IPS-18c (cell line): Measurements from ENCODE around the gene KLHDC2.
"Not testable (repeated sequence)": the region's sequence is repeated elsewhere in the genome, so short reads cannot be mapped to it uniquely, and the experiment has no call there.

Experiments used
- H3K4me3 ChIP-seq: 2 replicates; pipeline ENCODE4 v1.7.0; 2013; ENCODE audit warnings: low read depth, mild to moderate bottlenecking, low read length, moderate library complexity; ENCODE audit not compliant: insufficient read depth
- H3K9me3 ChIP-seq: one replicate; pipeline ENCODE4 v1.6.1; 2013; ENCODE audit warnings: mild to moderate bottlenecking, low read length, moderate library complexity; ENCODE audit not compliant: control insufficient read depth, insufficient read depth

The KLHDC2 gene

GRCh38 chr14:49767571-49768300 lies at the start of gene KLHDC2:
KLHDC2 (plus strand) TSS chr14:49768153; CDS start chr14:49768469, 316 bp downstream.
- H3K4me3 ChIP-seq, result peak within 1 kb of the TSS; percentile 100
- H3K9me3 ChIP-seq, result no peaks in the 10 kb centered on the region

GRCh38 chr14:49720744-49721143 lies 47.2 kb upstream of the KLHDC2 start:
- H3K9me3 ChIP-seq, result no peaks in the 10 kb centered on the region
- H3K4me3 ChIP-seq, result no peak overlapping the region

GRCh38 chr14:49721733-49722435 lies 46.1 kb upstream of the KLHDC2 start:
- not testable (repeated sequence) for H3K9me3 ChIP-seq

GRCh38 chr14:49727171-49727570 lies 40.8 kb upstream of the KLHDC2 start:
- Histone ChIP-seq H3K4me3 (no peak overlapping the region), H3K9me3 (no peaks in the 10 kb centered on the region)

More at GRCh38 chr14:49721733-49722435, 46.1 kb upstream of the KLHDC2 start:
- not testable (repeated sequence) for H3K4me3 ChIP-seq

- no peak overlapping the region for H3K4me3 ChIP-seq
These were observed 35.1 kb upstream of the KLHDC2 start for GRCh38 chr14:49732896-49733295.

GRCh38 chr14:49733836-49734235 lies 34.1 kb upstream of the KLHDC2 start:
- Histone ChIP-seq H3K9me3 (no peaks in the 10 kb centered on the region), H3K4me3 (no peak overlapping the region)

More at GRCh38 chr14:49732896-49733295, 35.1 kb upstream of the KLHDC2 start:
- no peaks in the 10 kb centered on the region for H3K9me3 ChIP-seq

GRCh38 chr14:49735669-49736068 lies 32.3 kb upstream of the KLHDC2 start:
- not testable (repeated sequence) for H3K9me3 ChIP-seq, H3K4me3 ChIP-seq

GRCh38 chr14:49745191-49745590 lies 22.8 kb upstream of the KLHDC2 start:
- no peak overlapping the region for H3K4me3 ChIP-seq

GRCh38 chr14:49746476-49746875 lies 21.5 kb upstream of the KLHDC2 start:
- not testable (repeated sequence) for H3K4me3 ChIP-seq, H3K9me3 ChIP-seq

More at GRCh38 chr14:49745191-49745590, 22.8 kb upstream of the KLHDC2 start:
- peaks cover 2% of the 10 kb centered on the region for H3K9me3 ChIP-seq

GRCh38 chr14:49754570-49755097 lies 13.3 kb upstream of the KLHDC2 start:
- Histone ChIP-seq H3K4me3 (no peak overlapping the region), H3K9me3 (no peaks in the 10 kb centered on the region)

GRCh38 chr14:49755378-49755777 lies 12.6 kb upstream of the KLHDC2 start:
- no peak overlapping the region for H3K4me3 ChIP-seq
- no peaks in the 10 kb centered on the region for H3K9me3 ChIP-seq

GRCh38 chr14:49761839-49762551 lies 6.0 kb upstream of the KLHDC2 start:
- H3K4me3 ChIP-seq, result no peak overlapping the region
- H3K9me3 ChIP-seq, result no peaks in the 10 kb centered on the region

GRCh38 chr14:49766839-49767238 lies 1.1 kb upstream of the KLHDC2 start:
- Histone ChIP-seq H3K9me3 (no peaks in the 10 kb centered on the region), H3K4me3 (peak overlapping the region; percentile 100; the same call in 1 of the 2 replicates)

- H3K9me3 ChIP-seq, result no peaks in the 10 kb centered on the region
These were observed 733 bp upstream of the KLHDC2 start for GRCh38 chr14:49767270-49767570.

GRCh38 chr14:49768301-49769121 lies 558 bp downstream of the KLHDC2 start:
- peak overlapping the region; percentile 100 for H3K4me3 ChIP-seq
- H3K9me3 ChIP-seq, result no peaks in the 10 kb centered on the region

More at GRCh38 chr14:49767270-49767570, 733 bp upstream of the KLHDC2 start:
- peak overlapping the region; percentile 100; the same call in 1 of the 2 replicates for H3K4me3 ChIP-seq

GRCh38 chr14:49769171-49769570 lies 1.2 kb downstream of the KLHDC2 start:
- Histone ChIP-seq H3K4me3 (peak overlapping the region; percentile 100; the same call in 1 of the 2 replicates), H3K9me3 (no peaks in the 10 kb centered on the region)
